HCT116 (cell line): Measurements from ENCODE around the gene STARD8. TPM values are rescaled to one million over a fixed set of nuclear protein-coding genes. Genes with fewer than 3 reads are reported as not detected.

Experiments used
- ATAC-seq: fragments of 200-7000 bp; cut with Tn5 transposase; 2 replicates; pipeline ENCODE4 v1.9.1; 2020; ENCODE audit warnings: mild to moderate bottlenecking, moderate library complexity
- BruUV-seq: library from RNA; stranded (reverse); fragments of 400-500 nt; replicated peaks from 2 replicates; lab custom pipeline; 2021; lab: Mats Ljungman, UMichigan
- CTCF ChIA-PET: fragments of 300-600 bp; sonication (Branson Sonifier 250); formaldehyde crosslinking; loops from one replicate; lab custom pipeline; 2021; ENCODE audit warnings: antibody characterized with exemption; lab: Charles Lee
- POLR2A ChIA-PET: fragments of 300-600, 350-600 bp; sonication (Branson Sonifier 250); formaldehyde crosslinking; loops from one replicate; lab custom pipeline; 2021; ENCODE audit warnings: antibody characterized with exemption; lab: Charles Lee
- RAD21 ChIA-PET, 2 experiments: fragments of 300-600 bp; sonication (Branson Sonifier 250); formaldehyde crosslinking; loops; one replicate each; lab custom pipeline; 2023; ENCODE audit warnings: low total read pairs in 2 of 2; ENCODE audit not compliant: uncharacterized antibody in 2 of 2, unreplicated experiment in 2 of 2, low non-redundant PET in 1 of 2; lab: Charles Lee
- DNase-seq: peaks from one replicate; pipeline ENCODE4 v3.0.0-alpha.2; 2010; ENCODE audit warnings: low read depth, low spot score
- H2AFZ ChIP-seq: fragments of 200-600 bp; shearing (Covaris generic), sonication (generic); 2 replicates; pipeline ENCODE4 v1.6.1; 2017; ENCODE audit warnings: low read depth, mixed run types, mixed read lengths, antibody characterized with exemption, low read length; ENCODE audit not compliant: poor library complexity, severe bottlenecking
- H3K27ac ChIP-seq: 2 replicates; pipeline ENCODE4 v1.5.1; 2012; ENCODE audit warnings: low read depth, low read length
- H3K27me3 ChIP-seq: fragments of 200-600 bp; sonication (generic); 2 replicates; pipeline ENCODE4 v1.6.1; 2016; ENCODE audit warnings: mixed run types, low read length, mixed read lengths; ENCODE audit not compliant: insufficient read depth
- H3K36me3 ChIP-seq, 2 experiments: fragments of 200-500 bp in 1 of 2; fragments of 200-600 bp in 1 of 2; sonication (Bioruptor generic) in 1 of 2; sonication (generic) in 1 of 2; 2 replicates each; pipeline versions ENCODE4 v1.5.1 to v1.6.1; 2014 to 2016; ENCODE audit warnings: low read length in 2 of 2, inconsistent platforms in 1 of 2, mixed read lengths in 1 of 2, mixed run types in 1 of 2; ENCODE audit not compliant: insufficient read depth in 2 of 2, control insufficient read depth in 1 of 2
- H3K4me1 ChIP-seq, 2 experiments: fragments of 200-600 bp in 1 of 2; sonication (generic) in 1 of 2; 2 replicates each; pipeline versions ENCODE4 v1.5.1 to v1.6.1; 2012 to 2017; ENCODE audit warnings: low read length in 2 of 2, inconsistent platforms in 1 of 2, mild to moderate bottlenecking in 1 of 2, mixed read lengths in 1 of 2, mixed run types in 1 of 2, moderate library complexity in 1 of 2; ENCODE audit not compliant: insufficient read depth in 2 of 2, control insufficient read depth in 1 of 2
- H3K4me2 ChIP-seq: fragments of 200-600 bp; sonication (generic); 2 replicates; pipeline ENCODE4 v1.6.1; 2017; ENCODE audit warnings: mixed run types, low read length, mixed read lengths
- H3K4me3 ChIP-seq, 2 experiments: fragments of 200-600 bp in 1 of 2; sonication (generic) in 1 of 2; replicated peaks in 1 of 2; 2 replicates each; pipeline ENCODE4 v1.5.1; 2011 to 2016; ENCODE audit warnings: low read length in 2 of 2, control low read depth in 1 of 2, low read depth in 1 of 2, mild to moderate bottlenecking in 1 of 2, mixed read lengths in 1 of 2, mixed run types in 1 of 2
- H3K79me2 ChIP-seq: fragments of 200-600 bp; sonication (generic); 2 replicates; pipeline ENCODE4 v1.6.1; 2017; ENCODE audit warnings: mild to moderate bottlenecking, mixed run types, low read length, moderate library complexity, mixed read lengths; ENCODE audit not compliant: insufficient read depth
- H3K9ac ChIP-seq: fragments of 200-600 bp; sonication (generic); 2 replicates; pipeline ENCODE4 v1.6.1; 2016; ENCODE audit warnings: low read length, mixed read lengths
- H3K9me2 ChIP-seq: fragments of 200-600 bp; sonication (generic), shearing (Covaris generic); 2 replicates; pipeline ENCODE4 v1.6.1; 2017; ENCODE audit warnings: mixed run types, mild to moderate bottlenecking, moderate library complexity; ENCODE audit not compliant: insufficient read depth
- H3K9me3 ChIP-seq, 2 experiments: fragments of 200-500 bp in 1 of 2; fragments of 200-600 bp in 1 of 2; sonication (Bioruptor generic) in 1 of 2; sonication (generic) in 1 of 2; 2 replicates each; pipeline ENCODE4 v1.6.1; 2014 to 2017; ENCODE audit warnings: low read length in 2 of 2, mixed read lengths in 2 of 2, inconsistent platforms in 1 of 2, low read depth in 1 of 2, mild to moderate bottlenecking in 1 of 2, mixed run types in 1 of 2, moderate library complexity in 1 of 2; ENCODE audit not compliant: control insufficient read depth in 1 of 2, insufficient read depth in 1 of 2
- H4K20me1 ChIP-seq: fragments of 200-600 bp; sonication (generic), shearing (Covaris generic); 2 replicates; pipeline ENCODE4 v1.6.1; 2017; ENCODE audit warnings: mixed run types, mild to moderate bottlenecking, moderate library complexity; ENCODE audit not compliant: insufficient read depth
- ATF3 ChIP-seq: IDR thresholded peaks from 2 replicates; pipeline ENCODE4 v1.6.1; 2012
- CBX3 ChIP-seq: IDR thresholded peaks from 2 replicates; pipeline ENCODE4 v1.6.1; 2012; ENCODE audit warnings: low read depth
- CTCF ChIP-seq, 3 experiments: fragments of 200-600 bp in 1 of 3; sonication (generic) in 1 of 3; IDR thresholded peaks in 2 of 3; conservative IDR thresholded peaks in 1 of 3; 2 replicates each; pipeline ENCODE4 v1.5.1; 2012 to 2017; ENCODE audit warnings: low read depth in 2 of 3, low read length in 2 of 3, antibody characterized with exemption in 1 of 3, borderline replicate concordance in 1 of 3, control low read depth in 1 of 3, mild to moderate bottlenecking in 1 of 3, mixed read lengths in 1 of 3, mixed run types in 1 of 3, moderate library complexity in 1 of 3; ENCODE audit not compliant: insufficient read depth in 1 of 3
- EZH2 ChIP-seq: fragments of 200-600 bp; sonication (generic); IDR thresholded peaks from 2 replicates; pipeline ENCODE4 v1.6.1; 2017; ENCODE audit warnings: antibody characterized with exemption, mixed run types
- JUND ChIP-seq: IDR thresholded peaks from 2 replicates; pipeline ENCODE4 v1.6.1; 2012
- POLR2A ChIP-seq: IDR thresholded peaks from 2 replicates; pipeline ENCODE4 v1.7.0; 2011; ENCODE audit warnings: borderline replicate concordance; ENCODE audit not compliant: insufficient read depth, insufficient read length; ENCODE audit errors: extremely low read depth
- REST ChIP-seq: IDR thresholded peaks from 2 replicates; pipeline ENCODE4 v1.6.1; 2012; ENCODE audit warnings: low read depth
- SIN3A ChIP-seq: IDR thresholded peaks from 2 replicates; pipeline ENCODE4 v1.6.1; 2012; ENCODE audit warnings: low read depth
- YY1 ChIP-seq: IDR thresholded peaks from 2 replicates; pipeline ENCODE4 v1.6.1; 2011; ENCODE audit warnings: low read length, low read depth, moderate library complexity, mild to moderate bottlenecking; ENCODE audit not compliant: insufficient replicate concordance; ENCODE audit errors: extremely low read depth
- ZBTB33 ChIP-seq: IDR thresholded peaks from 2 replicates; pipeline ENCODE4 v1.6.1; 2011; ENCODE audit warnings: mild to moderate bottlenecking, low read length, moderate library complexity; ENCODE audit not compliant: insufficient replicate concordance; ENCODE audit errors: extremely low read depth
- intact Hi-C: fragments of 100-400 bp; cut with micrococcal nuclease; formaldehyde crosslinking; loops from 2 replicates; pipeline ENCODE4 v1.10.0; 2022
- total RNA-seq: library from RNA; stranded (reverse); gene quantifications from one replicate; pipeline ENCODE4 v1.2.1, GENCODE V29; 2021; ENCODE audit not compliant: unreplicated experiment

The STARD8 gene
- total RNA-seq, 1 experiment from 2014 or later = 5.4 TPM

- RAD21 ChIA-PET = no interaction called here
- no peak for DNase-seq
- no peaks in the 10 kb centered on the region for H3K27me3 ChIP-seq
- H3K79me2 ChIP-seq = no peaks in the 10 kb centered on the region
- H3K4me3 ChIP-seq = no peak overlapping the region
- H3K9me3 ChIP-seq = no peaks in the 10 kb centered on the region
- BruUV-seq = no TSS peak
- H3K36me3 ChIP-seq = no peaks in the 10 kb centered on the region
- H3K27ac ChIP-seq = no peak overlapping the region
- no peaks in the 10 kb centered on the region for H3K9me2 ChIP-seq
- CTCF ChIA-PET = no interaction called here
- no peak overlapping the region for H2AFZ ChIP-seq
- H3K4me1 ChIP-seq = no peaks in the 10 kb centered on the region
- intact Hi-C loops = no loop called here
- no peak for TF ChIP-seq YY1
- no peak for TF ChIP-seq ATF3
- TF ChIP-seq CTCF (IDR thresholded peaks at IDR 0.05 in 2 of 3, conservative IDR thresholded peaks at IDR 0.05 in 1 of 3; ENCODE audit: borderline replicate concordance in 1 of 3, insufficient read depth in 1 of 3, low read depth in 2 of 3, low read length in 2 of 3) = no peak
- TF ChIP-seq JUND = no peak
- TF ChIP-seq SIN3A = no peak
- no peak for TF ChIP-seq ZBTB33
- TF ChIP-seq REST = no peak
- TF ChIP-seq EZH2 = no peak
- no peak for TF ChIP-seq CBX3
- no peak for TF ChIP-seq POLR2A
- TF ChIP-seq, all 23 proteins: peak for 0
- H3K4me2 ChIP-seq = no peak overlapping the region
- POLR2A ChIA-PET = no interaction called here
- no peak overlapping the region for H3K9ac ChIP-seq
- no peaks in the 10 kb centered on the region for H4K20me1 ChIP-seq
- no peak for ATAC-seq
These were observed 47.2 kb downstream of the STARD8 start for GRCh38 chrX:68694435-68695205.
